Measurements from ENCODE around the gene HOXB3. TPM values are rescaled to one million over a fixed set of nuclear protein-coding genes. Genes with fewer than 3 reads are reported as not detected.

The HOXB3 gene
- total and polyA plus RNA-seq, 2 of the 4 experiments (the other 2 are of a cell fraction), result 6.3 to 59.6 TPM

- TF ChIP-seq BHLHE40 (IDR thresholded peaks at IDR 0.05; ENCODE audit: low read depth, low read length), result no peak
Measured at GRCh38 chr17:48630009-48630924, 40.2 kb upstream of the HOXB3 start (continued).

GRCh38 chr17:48629411-48629759 lies 39.3 kb upstream of the HOXB3 start:
- DNase-seq (no peak), ATAC-seq (ENCODE audit: low read depth) (no peak)
- no peaks in the 10 kb centered on the region for H3K9me1 ChIP-seq (ENCODE audit: insufficient read depth, low read length)
- H2BK15ac ChIP-seq (ENCODE audit: low read depth, low read length), result no peak overlapping the region
- no peak overlapping the region for H3K18ac ChIP-seq (ENCODE audit: low read depth, low read length)
- H2AFZ ChIP-seq (replicated peaks; ENCODE audit: low read length, poor library complexity), result no peak overlapping the region
- H3K4me2 ChIP-seq (ENCODE audit: low read depth, low read length), result no peak overlapping the region
- no peak overlapping the region for H3K4ac ChIP-seq (ENCODE audit: low read depth, low read length)
- peaks cover 98% of the 10 kb centered on the region for H3K27me3 ChIP-seq (ENCODE audit: control insufficient read depth, insufficient read depth, low read length)
- in situ Hi-C loops (cut with MboI; ENCODE audit: low sequenced_read_pairs) (loop anchor here (10.0 kb wide), 1 partner anchor 465 kb away; no protein-coding TSS in a partner anchor), intact Hi-C loops (cut with micrococcal nuclease) (no loop called here), dilution Hi-C loops (cut with HindIII; ENCODE audit: low sequenced_read_pairs, unreplicated experiment) (no loop called here)
- no peak overlapping the region for H4K91ac ChIP-seq (ENCODE audit: insufficient read depth, low read depth, low read length)
- no peak overlapping the region for H3K23ac ChIP-seq (ENCODE audit: low read depth, low read length)
- H2AK9ac ChIP-seq (replicated peaks; ENCODE audit: low read depth, low read length, poor library complexity), result no peak overlapping the region
- H3K4me1 ChIP-seq (ENCODE audit: control insufficient read depth, insufficient read depth, low read length), result no peaks in the 10 kb centered on the region; the same call in 1 of the 2 replicates
- no peaks in the 10 kb centered on the region for H3K79me1 ChIP-seq (ENCODE audit: low read depth in 1 of 2, low read length in 2 of 2)
- no peaks in the 10 kb centered on the region for H3K36me3 ChIP-seq (ENCODE audit: control insufficient read depth, insufficient read depth, low read length)
- no peak overlapping the region for H2BK120ac ChIP-seq (ENCODE audit: low read depth, low read length)
- H4K8ac ChIP-seq (ENCODE audit: low read depth in 2 of 2, low read length in 2 of 2), result no peak overlapping the region
- WGBS, 2 experiments (ENCODE audit: extremely low coverage in 2 of 2, insufficient read length in 1 of 2), result 5% methylated on average over 4 of the region's 5 CpGs; no CpG with 5 or more reads in 1 of the 2 experiments
- no peak overlapping the region for H3K9ac ChIP-seq (ENCODE audit: low read depth, low read length)
- peaks cover 37% of the 10 kb centered on the region for H3K9me3 ChIP-seq (ENCODE audit: control insufficient read depth, insufficient read depth, low read length)
- no peak overlapping the region for H3K4me3 ChIP-seq (ENCODE audit: insufficient read depth, low read depth, low read length)
- H4K5ac ChIP-seq (ENCODE audit: low read depth, low read length), result no peak overlapping the region
- H2BK5ac ChIP-seq (ENCODE audit: low read depth, low read length, poor library complexity, severe bottlenecking), result no peak overlapping the region
- peaks cover 9% of the 10 kb centered on the region; the same call in 1 of the 2 replicates for H4K20me1 ChIP-seq (ENCODE audit: insufficient read depth, low read length)
- no peak overlapping the region for H3K27ac ChIP-seq (ENCODE audit: insufficient read depth, low read length)
- ChIA-PET CTCF (no interaction called here), POLR2A (ENCODE audit: unreplicated experiment) (no interaction called here)
- H3K56ac ChIP-seq (ENCODE audit: extremely low read depth, insufficient read depth, low read length), result no peak overlapping the region
- no TSS peak for BruUV-seq (replicated peaks)
- H3K14ac ChIP-seq (replicated peaks; ENCODE audit: low read depth, low read length), result no peak overlapping the region
- no peak overlapping the region for H2BK20ac ChIP-seq (ENCODE audit: low read depth, low read length)
- H2AK5ac ChIP-seq (ENCODE audit: low read depth, low read length), result no peak overlapping the region
- no peak for TF ChIP-seq SMC3 (IDR thresholded peaks at IDR 0.05; ENCODE audit: low read depth, low read length)
- TF ChIP-seq NFE2L2 (IDR thresholded peaks at IDR 0.05; ENCODE audit: low read depth, low read length), result no peak
- TF ChIP-seq CEBPB (IDR thresholded peaks at IDR 0.05; ENCODE audit: low read depth, low read length), result no peak
- no peak for TF ChIP-seq RAD21 (IDR thresholded peaks at IDR 0.05; ENCODE audit: low read length)
- TF ChIP-seq CTCF (conservative IDR thresholded peaks at IDR 0.05; ENCODE audit: low read depth, low read length), result no peak
- no peak for TF ChIP-seq POLR2A (IDR thresholded peaks at IDR 0.05; ENCODE audit: low read depth, low read length)
- TF ChIP-seq BHLHE40 (IDR thresholded peaks at IDR 0.05; ENCODE audit: low read depth, low read length), result no peak
- TF ChIP-seq USF2 (IDR thresholded peaks at IDR 0.05; ENCODE audit: low read depth, low read length), result no peak
- TF ChIP-seq MXI1 (IDR thresholded peaks at IDR 0.05; ENCODE audit: borderline replicate concordance, low read depth, low read length), result no peak
- TF ChIP-seq FOS (IDR thresholded peaks at IDR 0.05; ENCODE audit: low read depth, low read length), result no peak
- no peak for TF ChIP-seq ELK1 (IDR thresholded peaks at IDR 0.05; ENCODE audit: borderline replicate concordance, low read depth, low read length)
- no peak for TF ChIP-seq RCOR1 (IDR thresholded peaks at IDR 0.05; ENCODE audit: insufficient replicate concordance, low read length)
- TF ChIP-seq MAFK (IDR thresholded peaks at IDR 0.05; ENCODE audit: low read depth, low read length), result no peak
